GM04503 (cell line): Measurements from ENCODE around the gene AUP1.
"Not testable (repeated sequence)": the region's sequence is repeated elsewhere in the genome, so short reads cannot be mapped to it uniquely, and the experiment has no call there.

ENCODE experiments used
- DNase-seq: peaks from one replicate; pipeline ENCODE4 v3.0.0-alpha.2; 2012; ENCODE audit warnings: low read depth

Gene AUP1

GRCh38 chr2:74498500-74499266 lies 30.8 kb downstream of the AUP1 start:
- no peak for DNase-seq

GRCh38 chr2:74497777-74498499 lies 31.6 kb downstream of the AUP1 start:
- DNase-seq = no peak

GRCh38 chr2:74496997-74497776 lies 32.3 kb downstream of the AUP1 start:
- DNase-seq = no peak

GRCh38 chr2:74495440-74495839 lies 34.1 kb downstream of the AUP1 start:
- DNase-seq = no peak

GRCh38 chr2:74493546-74493945 lies 36.0 kb downstream of the AUP1 start:
- DNase-seq = no peak

- no peak for DNase-seq
Observed at GRCh38 chr2:74491648-74492544, 37.6 kb downstream of the AUP1 start.

- no peak for DNase-seq
Observed at GRCh38 chr2:74489906-74490305, 39.6 kb downstream of the AUP1 start.

- no peak for DNase-seq
Observed at GRCh38 chr2:74488643-74489481, 40.6 kb downstream of the AUP1 start.

- no peak for DNase-seq
Observed at GRCh38 chr2:74486141-74486540, 43.4 kb downstream of the AUP1 start.

- not testable (repeated sequence) for DNase-seq
Observed at GRCh38 chr2:74483675-74484164, 45.8 kb downstream of the AUP1 start.

- DNase-seq = peak; percentile 84
Observed at GRCh38 chr2:74482801-74483674, 46.5 kb downstream of the AUP1 start, which contains the start of the genes CCDC142 and TTC31. CCDC142 (minus strand) TSS chr2:74482998; CDS start chr2:74482837, 161 bp downstream. TTC31 (plus strand) TSS chr2:74483081; CDS start chr2:74483096, 15 bp downstream.

GRCh38 chr2:74481961-74482800 lies 47.3 kb downstream of the AUP1 start:
- no peak for DNase-seq

GRCh38 chr2:74481431-74481830 lies 48.1 kb downstream of the AUP1 start:
- no peak for DNase-seq
